HUES48 (cell line): Measurements from ENCODE around the gene TTC38.

Experiments used
- H3K27ac ChIP-seq: one replicate; pipeline ENCODE4 v1.7.0; 2013; ENCODE audit warnings: low read depth, low read length, inconsistent platforms
- H3K27me3 ChIP-seq: 2 replicates; pipeline ENCODE4 v1.6.1; 2013; ENCODE audit warnings: mild to moderate bottlenecking, low read length; ENCODE audit not compliant: control insufficient read depth, insufficient read depth
- H3K36me3 ChIP-seq: 2 replicates; pipeline ENCODE4 v1.6.1; 2013; ENCODE audit warnings: low read length; ENCODE audit not compliant: control insufficient read depth, insufficient read depth
- H3K4me1 ChIP-seq: 2 replicates; pipeline ENCODE4 v1.6.1; 2013; ENCODE audit warnings: mild to moderate bottlenecking, low read length; ENCODE audit not compliant: control insufficient read depth, insufficient read depth
- H3K4me3 ChIP-seq: 2 replicates; pipeline ENCODE4 v1.5.1; 2013; ENCODE audit warnings: mild to moderate bottlenecking, low read depth, low read length
- H3K9ac ChIP-seq: 2 replicates; pipeline ENCODE4 v1.6.1; 2013; ENCODE audit warnings: mild to moderate bottlenecking, low read depth, low read length, moderate library complexity
- H3K9me3 ChIP-seq: 2 replicates; pipeline ENCODE4 v1.6.1; 2013; ENCODE audit warnings: low read length; ENCODE audit not compliant: control insufficient read depth, insufficient read depth

TTC38 gene

DNA sequence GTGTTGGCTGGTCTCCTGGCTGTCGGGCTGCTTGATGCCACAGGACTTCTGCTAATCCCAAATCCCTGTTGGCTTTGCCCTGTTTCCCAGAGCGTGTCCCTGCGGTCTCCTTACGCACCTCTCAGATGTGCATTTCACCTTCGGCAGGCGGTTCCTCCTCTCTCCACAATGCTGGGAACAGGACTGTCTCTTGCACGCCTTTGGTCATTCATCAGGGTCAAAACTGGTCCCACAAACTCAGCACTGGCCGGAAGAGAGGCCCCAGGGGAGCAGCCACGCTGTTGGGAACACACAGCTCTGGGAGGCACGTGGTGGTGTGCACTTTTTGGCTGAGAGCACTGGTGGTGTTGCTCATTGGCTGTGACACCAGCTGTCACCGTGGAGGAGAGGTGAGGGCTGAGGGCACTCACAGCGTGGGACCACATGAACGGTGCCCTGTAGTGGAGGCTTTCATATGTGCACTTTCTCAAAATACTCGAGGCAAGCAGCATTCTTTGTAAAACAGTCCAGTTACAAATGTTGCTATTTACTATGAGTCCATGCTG lies 52.4 kb downstream of the TTC38 start:
- no peaks in the 10 kb centered on the region for H3K4me1 ChIP-seq
- H3K36me3 ChIP-seq, result peaks cover 78% of the 10 kb centered on the region
- no peak overlapping the region for H3K9ac ChIP-seq
- no peak overlapping the region for H3K27ac ChIP-seq
- H3K4me3 ChIP-seq, result no peak overlapping the region
- H3K27me3 ChIP-seq, result no peaks in the 10 kb centered on the region
- no peaks in the 10 kb centered on the region for H3K9me3 ChIP-seq

DNA sequence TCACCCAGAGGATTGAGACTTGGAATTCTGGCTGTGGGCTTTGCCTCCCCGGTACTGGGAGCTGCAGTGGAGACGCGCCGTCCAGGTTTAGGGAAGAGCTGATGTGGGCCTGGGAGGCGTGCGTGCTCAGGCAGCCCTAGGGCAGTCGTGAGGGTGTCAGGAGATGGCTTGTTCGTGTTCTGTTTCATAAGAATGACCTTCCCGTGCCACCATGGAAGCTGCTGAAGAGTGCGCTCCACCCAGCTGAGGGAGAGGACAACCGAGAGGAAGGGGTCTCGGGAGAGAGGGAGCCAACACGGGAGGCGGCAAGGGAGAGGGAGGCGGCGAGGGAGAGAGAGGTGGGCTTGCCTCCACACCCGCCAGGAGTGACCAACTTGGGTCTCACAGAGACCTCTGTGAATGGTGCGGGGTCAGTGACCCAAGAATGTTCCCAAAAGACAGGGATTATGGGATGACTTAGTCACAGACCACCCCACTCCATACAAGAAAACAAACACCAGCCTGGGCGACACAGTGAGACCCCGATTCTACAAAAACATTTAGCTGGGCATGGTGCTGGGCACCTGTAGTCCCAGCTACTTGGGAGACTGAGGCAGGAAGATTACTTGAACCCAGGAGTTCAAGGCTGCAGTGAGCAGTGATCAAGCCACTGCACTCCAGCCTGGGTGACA lies 53.0 kb downstream of the TTC38 start:
- Histone ChIP-seq H3K4me3 (no peak overlapping the region), H3K27ac (no peak overlapping the region), H3K9me3 (no peaks in the 10 kb centered on the region), H3K9ac (no peak overlapping the region), H3K27me3 (no peaks in the 10 kb centered on the region), H3K4me1 (no peaks in the 10 kb centered on the region), H3K36me3 (peaks cover 78% of the 10 kb centered on the region)

DNA sequence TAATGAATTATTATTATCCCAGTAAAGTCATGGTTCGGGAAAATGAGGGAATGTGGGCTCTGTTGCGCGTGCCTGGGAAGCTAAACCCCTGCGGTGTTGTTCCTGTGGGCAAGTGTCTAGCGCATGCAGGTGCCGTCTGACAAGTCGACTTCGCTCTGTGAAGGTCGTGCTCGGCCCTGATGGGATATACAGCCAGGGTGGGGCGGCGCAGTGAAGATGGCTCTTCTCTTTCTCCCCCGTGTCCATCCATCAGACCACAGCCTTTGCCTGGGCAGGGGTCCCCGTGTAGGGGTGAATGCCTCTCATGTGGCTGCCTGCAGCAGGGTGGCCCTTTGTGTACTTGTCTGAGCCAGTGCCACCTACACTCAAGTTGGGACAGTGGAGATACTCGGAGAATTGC lies 54.9 kb downstream of the TTC38 start:
- Histone ChIP-seq H3K27me3 (no peaks in the 10 kb centered on the region), H3K4me1 (no peaks in the 10 kb centered on the region), H3K4me3 (no peak overlapping the region), H3K9ac (no peak overlapping the region), H3K36me3 (peaks cover 80% of the 10 kb centered on the region), H3K27ac (no peak overlapping the region), H3K9me3 (no peaks in the 10 kb centered on the region)

DNA sequence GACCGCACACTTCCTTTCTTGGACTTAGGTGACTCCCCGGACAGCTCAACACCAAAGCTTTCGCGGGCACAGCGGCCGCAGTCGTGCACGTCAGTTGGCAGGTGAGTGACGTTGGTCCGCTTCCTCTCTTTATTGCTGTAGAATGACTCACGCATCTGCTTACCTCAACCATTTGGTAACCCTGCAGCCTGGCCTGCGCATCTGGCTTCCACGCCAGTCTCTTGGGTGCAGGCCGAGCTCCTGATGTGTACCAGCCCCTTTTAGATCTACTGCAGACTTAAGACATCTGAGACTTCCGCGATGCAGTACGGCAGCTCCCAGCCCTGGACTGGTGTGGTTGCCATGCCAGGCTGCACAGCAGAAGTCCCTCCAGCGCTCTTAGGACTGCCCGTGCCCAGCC lies 55.4 kb downstream of the TTC38 start:
- no peaks in the 10 kb centered on the region for H3K27me3 ChIP-seq
- H3K4me3 ChIP-seq, result no peak overlapping the region
- H3K36me3 ChIP-seq, result peaks cover 80% of the 10 kb centered on the region
- no peaks in the 10 kb centered on the region for H3K4me1 ChIP-seq
- no peak overlapping the region for H3K9ac ChIP-seq
- no peaks in the 10 kb centered on the region for H3K9me3 ChIP-seq
- no peak overlapping the region for H3K27ac ChIP-seq

DNA sequence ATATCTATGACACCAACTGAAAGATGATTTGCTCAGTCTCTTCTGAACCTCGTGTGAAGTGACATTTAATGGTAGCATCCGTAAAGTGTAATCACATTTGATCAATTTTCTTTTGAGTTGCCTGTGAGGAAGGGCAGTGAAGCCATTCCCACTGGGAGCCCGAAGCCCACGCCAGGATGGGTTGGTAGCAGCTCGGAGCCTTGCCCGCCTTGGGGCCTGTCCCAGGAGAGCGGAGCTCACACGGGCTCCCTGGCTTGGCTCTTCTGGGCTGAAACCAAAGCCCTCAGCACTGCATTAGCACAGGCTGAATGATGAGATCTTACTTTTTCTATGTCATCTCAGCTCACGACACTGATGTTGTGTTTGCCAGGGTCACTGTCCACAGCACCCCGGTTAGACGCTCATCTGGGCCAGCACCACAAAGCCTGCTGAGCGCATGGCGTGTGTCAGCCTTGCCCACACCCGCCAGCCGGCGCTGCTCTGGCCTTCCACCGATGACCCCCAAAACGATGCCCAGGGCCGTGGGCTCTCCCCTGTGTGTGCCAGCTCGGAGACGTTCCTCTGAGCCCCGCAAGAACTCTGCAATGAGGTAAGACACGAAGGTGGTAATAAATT lies 58.4 kb downstream of the TTC38 start:
- Histone ChIP-seq H3K36me3 (peaks cover 84% of the 10 kb centered on the region), H3K4me1 (no peaks in the 10 kb centered on the region), H3K27ac (no peak overlapping the region), H3K9me3 (no peaks in the 10 kb centered on the region), H3K27me3 (no peaks in the 10 kb centered on the region), H3K9ac (no peak overlapping the region), H3K4me3 (no peak overlapping the region)

- no peaks in the 10 kb centered on the region for H3K9me3 ChIP-seq
- no peak overlapping the region for H3K4me3 ChIP-seq
- no peak overlapping the region for H3K9ac ChIP-seq
- no peaks in the 10 kb centered on the region for H3K27me3 ChIP-seq
- no peak overlapping the region for H3K27ac ChIP-seq
- peaks cover 90% of the 10 kb centered on the region for H3K36me3 ChIP-seq
- H3K4me1 ChIP-seq, result no peaks in the 10 kb centered on the region
Measured at GRCh38 chr22:46327691-46328465, 60.1 kb downstream of the TTC38 start.

- no peaks in the 10 kb centered on the region for H3K4me1 ChIP-seq
- no peak overlapping the region for H3K9ac ChIP-seq
- peaks cover 88% of the 10 kb centered on the region for H3K36me3 ChIP-seq
- no peak overlapping the region for H3K27ac ChIP-seq
- no peak overlapping the region for H3K4me3 ChIP-seq
- no peaks in the 10 kb centered on the region for H3K27me3 ChIP-seq
- H3K9me3 ChIP-seq, result no peaks in the 10 kb centered on the region
Measured at GRCh38 chr22:46328797-46329196, 61.0 kb downstream of the TTC38 start.

- Histone ChIP-seq H3K4me1 (no peaks in the 10 kb centered on the region), H3K36me3 (peaks cover 82% of the 10 kb centered on the region), H3K4me3 (no peak overlapping the region), H3K9ac (no peak overlapping the region), H3K27ac (no peak overlapping the region), H3K27me3 (no peaks in the 10 kb centered on the region), H3K9me3 (no peaks in the 10 kb centered on the region)
Measured at GRCh38 chr22:46329616-46330015, 61.8 kb downstream of the TTC38 start.

DNA sequence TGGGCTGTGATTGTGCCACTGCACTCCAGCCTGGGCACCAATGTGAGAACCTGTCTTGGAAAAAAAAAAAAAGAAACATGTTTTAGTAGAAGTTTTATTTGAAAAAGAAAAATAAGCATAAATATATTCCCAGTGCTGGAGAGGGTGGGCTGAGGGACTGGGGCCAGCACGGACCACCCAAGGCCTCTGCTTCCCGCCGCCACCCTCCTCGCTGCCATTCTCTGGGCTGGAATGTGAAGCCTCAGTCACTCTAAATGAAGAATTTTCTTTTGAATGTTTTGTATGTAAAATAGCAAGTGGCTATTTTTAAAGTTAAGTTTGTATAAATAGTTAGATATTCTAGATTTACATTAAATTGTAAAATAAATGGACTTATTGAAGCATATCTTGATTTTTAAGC lies 62.6 kb downstream of the TTC38 start:
- Histone ChIP-seq H3K36me3 (peaks cover 77% of the 10 kb centered on the region), H3K9me3 (no peaks in the 10 kb centered on the region), H3K27ac (no peak overlapping the region), H3K4me3 (no peak overlapping the region), H3K27me3 (no peaks in the 10 kb centered on the region), H3K4me1 (no peaks in the 10 kb centered on the region), H3K9ac (no peak overlapping the region)

DNA sequence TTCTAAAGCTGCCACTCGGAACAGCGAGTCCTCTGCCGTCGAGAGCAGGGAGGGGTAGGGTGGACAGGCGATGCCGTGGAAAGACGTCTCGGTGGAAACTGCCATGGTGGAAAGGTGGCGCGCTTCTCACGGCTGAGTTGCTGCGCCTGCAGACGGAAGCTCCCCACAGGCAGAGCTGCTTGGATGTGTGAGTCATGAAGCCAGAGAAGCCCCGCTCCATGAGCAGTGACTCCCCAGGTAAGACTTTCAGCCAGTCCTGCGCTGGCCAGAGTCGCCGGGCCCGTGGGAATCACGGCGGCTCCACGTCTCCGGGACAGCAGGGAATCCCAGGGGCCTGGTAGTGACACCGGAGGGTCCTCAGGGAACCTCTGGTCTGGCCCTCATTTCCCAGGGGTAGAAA lies 63.7 kb downstream of the TTC38 start:
- no peaks in the 10 kb centered on the region for H3K9me3 ChIP-seq
- H3K27ac ChIP-seq, result no peak overlapping the region
- H3K4me3 ChIP-seq, result no peak overlapping the region
- peaks cover 1% of the 10 kb centered on the region for H3K4me1 ChIP-seq
- no peaks in the 10 kb centered on the region for H3K27me3 ChIP-seq
- peaks cover 66% of the 10 kb centered on the region for H3K36me3 ChIP-seq
- H3K9ac ChIP-seq, result no peak overlapping the region
